ENCODE results near the gene SLC5A11.

The SLC5A11 gene

GRCh38 chr16:24917891-24918290, 72.1 kb downstream of the SLC5A11 start:
- DNase-seq (ENCODE audit: low read depth in 2 of 2), result no peak

GRCh38 chr16:24918641-24919040, 72.9 kb downstream of the SLC5A11 start:
- DNase-seq (ENCODE audit: low read depth in 2 of 2), result no peak

DNA sequence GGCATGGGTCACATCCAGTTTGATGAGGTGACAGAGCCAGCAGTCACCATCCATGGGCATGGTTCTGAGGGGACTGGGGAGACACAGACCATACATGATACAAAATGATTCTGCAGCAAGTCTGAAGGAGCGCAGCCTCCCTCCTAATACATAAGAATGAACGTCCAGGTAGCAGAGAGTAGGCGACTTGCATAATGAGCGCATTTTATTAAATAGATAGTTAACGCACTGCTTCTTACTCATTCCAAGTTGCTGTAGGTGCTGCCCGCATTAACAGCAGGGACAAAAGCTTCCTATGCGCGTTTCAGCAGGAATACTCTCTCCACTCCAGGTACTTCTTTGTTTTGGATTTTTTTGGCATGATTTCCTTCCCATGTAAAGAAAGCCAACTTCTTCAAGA, 73.8 kb downstream of the SLC5A11 start:
- no peak for DNase-seq (ENCODE audit: low read depth in 2 of 2)

DNA sequence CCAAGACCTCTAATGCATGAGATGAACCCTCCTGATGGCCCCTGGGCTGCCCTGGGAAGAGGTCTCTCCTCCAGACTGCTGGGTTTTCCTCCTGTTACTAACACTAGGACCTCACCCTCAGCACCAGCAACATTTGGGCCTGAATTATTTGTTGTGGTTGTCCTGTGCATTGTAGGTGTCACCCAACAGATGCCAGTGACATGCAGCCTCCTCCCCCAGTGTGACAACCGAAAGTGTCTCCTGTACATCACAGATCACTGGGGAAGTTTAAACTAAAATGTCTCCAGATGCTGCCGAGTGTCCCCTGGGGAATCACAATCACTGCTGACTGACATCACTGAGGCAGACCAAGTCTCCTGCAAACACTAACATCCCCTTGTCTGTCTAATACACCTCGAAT, 74.8 kb downstream of the SLC5A11 start:
- DNase-seq (ENCODE audit: low read depth in 2 of 2), result no peak

DNA sequence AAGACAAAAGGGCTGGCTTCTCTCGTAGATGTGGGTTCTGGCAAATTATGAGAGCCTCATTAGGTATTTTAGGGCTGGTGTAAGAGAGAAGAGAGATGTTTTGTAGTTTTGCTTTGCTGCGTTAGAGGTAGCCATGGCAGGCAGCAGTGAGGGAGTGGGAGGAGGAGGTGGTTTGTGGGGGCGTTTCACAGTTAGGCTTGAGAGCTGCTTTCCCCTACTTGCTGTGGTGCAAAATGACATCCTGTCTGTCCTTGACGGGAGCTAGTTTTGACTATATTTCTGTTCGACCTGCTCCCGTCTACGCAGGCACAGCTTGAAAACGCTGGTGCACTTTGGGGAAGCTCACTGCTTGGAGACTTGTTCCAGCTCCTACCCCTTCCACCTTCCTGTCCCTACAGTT, 75.5 kb downstream of the SLC5A11 start:
- DNase-seq (ENCODE audit: low read depth in 2 of 2), result no peak

DNA sequence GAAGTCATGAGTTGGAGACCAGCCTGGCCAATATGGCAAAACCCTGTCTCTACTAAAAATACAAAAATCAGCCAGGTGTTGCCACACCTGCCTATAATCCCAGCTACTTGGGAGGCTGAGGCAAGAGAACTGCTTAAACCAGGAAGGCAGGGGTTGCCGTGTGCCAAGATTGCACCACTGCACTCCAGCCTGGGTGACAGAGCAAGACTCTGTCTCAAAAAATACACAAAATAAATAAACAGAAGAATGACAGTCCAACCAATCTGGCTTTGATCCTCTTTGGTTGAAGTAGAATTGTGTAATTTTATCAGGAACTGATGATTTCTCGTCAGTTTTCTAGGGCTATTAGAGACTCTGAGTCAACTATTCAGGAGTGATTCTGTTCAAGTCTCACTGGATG, 79.4 kb downstream of the SLC5A11 start:
- no peak for DNase-seq (ENCODE audit: low read depth in 2 of 2)

- DNase-seq (ENCODE audit: low read depth in 2 of 2), result no peak
Observed at GRCh38 chr16:24929409-24929808, 83.6 kb downstream of the SLC5A11 start.

DNA sequence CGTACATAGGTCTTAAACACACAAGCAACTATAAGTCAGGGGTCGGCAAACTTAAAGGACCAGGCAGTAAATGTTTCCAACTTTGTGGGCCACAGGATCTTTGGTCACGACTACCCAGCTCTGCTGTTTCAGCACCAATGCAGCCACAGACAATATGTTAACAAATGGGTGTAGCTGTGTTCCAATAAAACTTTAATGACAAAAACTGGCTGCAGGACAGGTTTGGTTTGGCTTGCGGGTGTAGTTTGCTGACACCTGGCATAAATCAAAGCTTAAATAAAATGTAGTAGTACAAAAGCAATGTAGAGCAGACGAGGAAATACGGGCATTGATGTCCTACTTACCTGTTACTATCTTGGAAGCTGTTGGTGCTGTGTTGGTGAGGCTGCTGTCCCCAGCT, 84.7 kb downstream of the SLC5A11 start:
- no peak for DNase-seq (ENCODE audit: low read depth in 2 of 2)

GRCh38 chr16:24931091-24931490, 85.3 kb downstream of the SLC5A11 start:
- DNase-seq (ENCODE audit: low read depth in 2 of 2), result no peak

DNA sequence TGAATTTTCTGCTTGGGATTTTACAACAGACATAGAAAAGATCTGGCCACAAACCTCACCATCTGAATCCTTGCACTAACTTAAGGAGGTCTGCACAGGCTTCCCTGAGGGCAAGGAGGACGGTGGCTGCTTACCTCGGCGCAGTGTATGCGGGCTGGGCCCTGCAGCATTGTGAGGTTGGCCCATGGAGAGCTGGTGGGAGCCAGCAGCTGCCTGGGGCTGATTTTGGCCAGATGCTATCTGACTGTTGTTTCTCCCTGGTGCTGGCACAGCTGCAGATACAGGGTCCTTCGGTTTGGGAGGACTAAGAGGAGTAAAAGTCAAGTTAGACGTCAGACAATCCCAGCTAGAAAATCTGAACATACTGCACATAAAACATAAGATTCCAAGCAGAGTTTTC, 89.6 kb downstream of the SLC5A11 start:
- DNase-seq (ENCODE audit: low read depth in 2 of 2), result no peak

DNA sequence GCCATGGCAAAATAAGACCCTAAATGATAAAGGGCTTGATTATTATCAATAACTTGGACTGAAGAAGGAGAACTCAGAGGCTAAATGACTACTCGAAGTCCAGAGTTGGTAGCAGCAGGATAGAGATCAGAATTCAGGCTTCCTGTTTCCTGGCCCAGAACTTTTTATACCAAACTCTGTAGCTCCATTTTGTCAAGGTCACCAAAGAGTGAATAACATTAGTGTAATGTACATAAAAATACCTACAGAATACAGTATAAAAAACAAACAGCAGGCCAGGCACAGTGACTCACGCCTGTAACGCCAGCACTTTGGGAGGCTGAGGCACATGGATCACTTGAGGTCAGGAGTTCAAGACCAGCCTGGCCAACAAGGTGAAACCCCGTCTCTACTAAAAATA, 90.4 kb downstream of the SLC5A11 start:
- no peak for DNase-seq (ENCODE audit: low read depth in 2 of 2)

DNA sequence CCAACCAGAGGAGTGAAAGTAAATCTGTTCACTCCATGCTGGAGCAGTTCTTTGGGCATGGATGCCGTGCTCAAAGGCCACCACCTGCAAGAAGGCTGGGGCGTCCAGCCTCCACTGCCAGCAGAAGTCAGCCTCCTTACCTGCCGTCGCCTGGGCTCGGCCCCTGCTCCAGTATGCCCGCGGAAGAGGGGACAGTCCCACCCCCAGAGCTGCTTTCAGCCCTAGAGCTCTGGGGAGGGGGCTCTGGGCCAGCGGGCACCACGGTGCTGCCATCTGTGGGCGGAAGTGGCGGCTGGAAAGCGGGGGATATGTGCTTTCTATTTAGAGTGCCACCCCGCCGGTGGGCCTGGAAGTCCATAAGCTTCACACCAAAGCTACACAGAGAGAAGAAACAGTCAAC, 93.5 kb downstream of the SLC5A11 start:
- no peak for DNase-seq (ENCODE audit: low read depth in 2 of 2)

DNA sequence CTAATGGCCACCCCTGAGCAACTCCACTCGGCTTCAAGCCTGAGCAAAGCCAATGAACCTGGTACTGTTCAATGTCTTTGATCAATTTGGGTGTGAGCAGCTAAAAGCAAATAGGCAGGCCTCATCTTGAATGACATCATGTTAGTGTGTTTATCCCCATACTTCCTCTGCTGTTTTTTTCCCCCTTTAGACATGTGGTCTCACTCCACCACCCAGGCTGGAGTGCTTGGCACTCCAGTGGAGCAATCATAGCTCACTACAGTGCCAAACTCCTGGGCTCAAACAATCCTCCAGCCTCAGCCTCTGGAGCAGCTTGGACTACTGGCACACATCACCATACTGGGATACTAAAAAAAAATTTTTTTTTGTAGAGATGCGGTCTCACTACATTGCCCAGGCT, 94.0 kb downstream of the SLC5A11 start:
- no peak for DNase-seq (ENCODE audit: low read depth in 2 of 2)

GRCh38 chr16:24943471-24943870, 97.7 kb downstream of the SLC5A11 start:
- no peak for DNase-seq (ENCODE audit: low read depth in 2 of 2)

GRCh38 chr16:24944206-24944605, 98.4 kb downstream of the SLC5A11 start:
- no peak for DNase-seq (ENCODE audit: low read depth in 2 of 2)

- DNase-seq (ENCODE audit: low read depth in 2 of 2), result no peak
Observed at GRCh38 chr16:24946155-24946554, 100.4 kb downstream of the SLC5A11 start.

GRCh38 chr16:24950275-24950674, 104.5 kb downstream of the SLC5A11 start:
- peak; percentile 14 to 27 for DNase-seq (ENCODE audit: low read depth in 2 of 2)

- no peak for DNase-seq (ENCODE audit: low read depth in 2 of 2)
Observed at GRCh38 chr16:24953306-24953705, 107.5 kb downstream of the SLC5A11 start.

- DNase-seq (ENCODE audit: low read depth in 2 of 2), result no peak
Observed at GRCh38 chr16:24953721-24954120, 108.0 kb downstream of the SLC5A11 start.

- DNase-seq (ENCODE audit: low read depth in 2 of 2), result no peak
Observed at GRCh38 chr16:24954137-24954536, 108.4 kb downstream of the SLC5A11 start.

- no peak for DNase-seq (ENCODE audit: low read depth in 2 of 2)
Observed at GRCh38 chr16:24955975-24956731, 110.4 kb downstream of the SLC5A11 start.

DNA sequence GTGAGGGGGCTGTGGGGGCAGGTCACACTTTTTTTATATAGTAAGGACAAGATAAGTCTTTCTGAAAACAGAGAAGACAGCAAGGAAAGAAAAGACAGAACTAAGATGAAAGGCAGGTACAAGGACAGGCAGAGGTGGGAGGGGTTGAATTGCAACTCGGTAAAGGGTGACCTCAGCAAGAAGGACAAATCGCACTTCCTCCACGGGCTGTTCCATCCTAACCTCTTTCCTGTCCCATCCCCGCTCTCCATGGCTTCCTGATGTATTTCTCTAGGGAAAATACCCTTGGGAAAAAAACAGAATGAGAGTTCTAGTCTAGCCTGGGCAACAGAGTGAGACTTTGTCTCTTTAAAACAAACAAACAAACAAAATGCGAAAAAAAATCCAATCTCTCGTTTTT, 112.1 kb downstream of the SLC5A11 start:
- DNase-seq (ENCODE audit: low read depth in 2 of 2), result no peak
